GM23338 (cell line): ENCODE data around the gene OR4X1. TPM values are rescaled to one million over a fixed set of nuclear protein-coding genes. Genes with fewer than 3 reads are reported as not detected.

Experiments used
- ATAC-seq: fragments of 200-7000 bp; cut with Tn5 transposase; 3 replicates; pipeline ENCODE4 v1.9.1; 2020
- DNase-seq: peaks from one replicate; pipeline ENCODE4 v3.0.0-alpha.2; 2015; ENCODE audit warnings: low spot score
- H2AFZ ChIP-seq: fragments of 200-600 bp; sonication (generic); 2 replicates; pipeline ENCODE4 v1.8.0; 2016; ENCODE audit warnings: antibody characterized with exemption, mild to moderate bottlenecking, moderate library complexity
- H3F3A ChIP-seq: fragments of 200-600 bp; sonication (generic); replicated peaks from 2 replicates; pipeline ENCODE4 v1.8.0; 2017; ENCODE audit warnings: antibody characterized with exemption, mixed run types, low read depth
- H3K27ac ChIP-seq: fragments of 200-600 bp; sonication (generic); 2 replicates; pipeline ENCODE4 v1.6.1; 2016; ENCODE audit warnings: low read depth
- H3K27me3 ChIP-seq: fragments of 200-600 bp; sonication (generic); 2 replicates; pipeline ENCODE4 v1.8.0; 2016; ENCODE audit warnings: mild to moderate bottlenecking, mixed run types, moderate library complexity; ENCODE audit not compliant: insufficient read depth
- H3K36me3 ChIP-seq: fragments of 200-600 bp; sonication (generic); 2 replicates; pipeline ENCODE4 v1.8.0; 2016; ENCODE audit warnings: mild to moderate bottlenecking; ENCODE audit not compliant: insufficient read depth
- H3K4me1 ChIP-seq: fragments of 200-600 bp; sonication (generic); 2 replicates; pipeline ENCODE4 v1.8.0; 2016; ENCODE audit warnings: mild to moderate bottlenecking, moderate library complexity; ENCODE audit not compliant: insufficient read depth
- H3K4me2 ChIP-seq: fragments of 200-600 bp; sonication (generic); 2 replicates; pipeline ENCODE4 v1.7.1; 2017; ENCODE audit warnings: mixed run types
- H3K4me3 ChIP-seq: fragments of 200-600 bp; sonication (generic); 2 replicates; pipeline ENCODE4 v1.6.1; 2016; ENCODE audit warnings: mixed run types
- H3K79me2 ChIP-seq: fragments of 200-600 bp; sonication (generic); replicated peaks from 2 replicates; pipeline ENCODE4 v1.8.0; 2017; ENCODE audit warnings: mild to moderate bottlenecking; ENCODE audit not compliant: insufficient read depth
- H3K9me2 ChIP-seq: fragments of 200-600 bp; sonication (generic); 2 replicates; pipeline ENCODE4 v1.8.0; 2017; ENCODE audit not compliant: insufficient read depth
- H4K20me1 ChIP-seq: fragments of 200-600 bp; sonication (generic); replicated peaks from 2 replicates; pipeline ENCODE4 v1.8.0; 2017; ENCODE audit warnings: mild to moderate bottlenecking; ENCODE audit not compliant: insufficient read depth
- H3K27ac Mint-ChIP-seq: 2 replicates; pipeline ENCODE4 v1.8.0; 2020; ENCODE audit warnings: inconsistent platforms, mild to moderate bottlenecking, moderate library complexity, mixed read lengths
- H3K27me3 Mint-ChIP-seq: 3 replicates; pipeline ENCODE4 v1.8.0; 2022; ENCODE audit warnings: low read depth, mild to moderate bottlenecking, moderate library complexity, mixed read lengths, inconsistent platforms; ENCODE audit not compliant: insufficient read depth, poor library complexity
- H3K36me3 Mint-ChIP-seq: 3 replicates; pipeline ENCODE4 v1.8.0; 2021; ENCODE audit warnings: low read depth, mild to moderate bottlenecking, inconsistent platforms, moderate library complexity, mixed read lengths
- H3K4me1 Mint-ChIP-seq: 3 replicates; pipeline ENCODE4 v1.8.0; 2020; ENCODE audit warnings: mild to moderate bottlenecking, inconsistent platforms, mixed read lengths
- H3K4me3 Mint-ChIP-seq: 3 replicates; pipeline ENCODE4 v1.8.0; 2021; ENCODE audit warnings: moderate library complexity, mild to moderate bottlenecking, inconsistent platforms, mixed read lengths
- H3K9me3 Mint-ChIP-seq: 3 replicates; pipeline ENCODE4 v1.8.0; 2020; ENCODE audit warnings: moderate library complexity, mild to moderate bottlenecking, inconsistent platforms, mixed read lengths
- CREB1 ChIP-seq: fragments of 250-450 bp; sonication (Bioruptor Pico); IDR thresholded peaks from 2 replicates; pipeline ENCODE4 v1.5.0; 2020; ENCODE audit warnings: low read depth, mild to moderate bottlenecking, moderate library complexity
- REST ChIP-seq: IDR thresholded peaks from one replicate; pipeline ENCODE4 v1.6.1; 2018; ENCODE audit warnings: antibody characterized with exemption; ENCODE audit not compliant: unreplicated experiment
- STAT1 ChIP-seq: IDR thresholded peaks from one replicate; pipeline ENCODE4 v1.6.1; 2016; ENCODE audit warnings: antibody characterized with exemption; ENCODE audit not compliant: unreplicated experiment
- ZNF331 ChIP-seq: fragments of 250-450 bp; sonication (Bioruptor Pico); IDR thresholded peaks from 2 replicates; pipeline ENCODE4 v1.5.0; 2020; ENCODE audit warnings: low read depth, mild to moderate bottlenecking, moderate library complexity
- polyA plus RNA-seq: library from polyadenylated mRNA; unstranded; fragments of >200 nt; fragmentation: Nextera tagmentation; extraction: Ambion mirVana; gene quantifications from 2 replicates; pipeline ENCODE4 v1.2.1, GENCODE V29; 2016
- total RNA-seq: library from RNA; depleted of rRNA; stranded (reverse); fragments of >200 nt; shearing (Covaris generic); gene quantifications from 2 replicates; pipeline ENCODE4 v1.2.3, GENCODE V29; 2014
- TF ChIP-seq, protein P1 (sequence below): fragments of 250-450 bp; sonication (Bioruptor Pico); IDR thresholded peaks from 2 replicates; pipeline ENCODE4 v1.5.0; 2020; ENCODE audit warnings: mild to moderate bottlenecking, moderate library complexity

OR4X1 gene
- total and polyA plus RNA-seq, 2 experiments from 2014 or later: not detected

- TF ChIP-seq, protein P1, sequence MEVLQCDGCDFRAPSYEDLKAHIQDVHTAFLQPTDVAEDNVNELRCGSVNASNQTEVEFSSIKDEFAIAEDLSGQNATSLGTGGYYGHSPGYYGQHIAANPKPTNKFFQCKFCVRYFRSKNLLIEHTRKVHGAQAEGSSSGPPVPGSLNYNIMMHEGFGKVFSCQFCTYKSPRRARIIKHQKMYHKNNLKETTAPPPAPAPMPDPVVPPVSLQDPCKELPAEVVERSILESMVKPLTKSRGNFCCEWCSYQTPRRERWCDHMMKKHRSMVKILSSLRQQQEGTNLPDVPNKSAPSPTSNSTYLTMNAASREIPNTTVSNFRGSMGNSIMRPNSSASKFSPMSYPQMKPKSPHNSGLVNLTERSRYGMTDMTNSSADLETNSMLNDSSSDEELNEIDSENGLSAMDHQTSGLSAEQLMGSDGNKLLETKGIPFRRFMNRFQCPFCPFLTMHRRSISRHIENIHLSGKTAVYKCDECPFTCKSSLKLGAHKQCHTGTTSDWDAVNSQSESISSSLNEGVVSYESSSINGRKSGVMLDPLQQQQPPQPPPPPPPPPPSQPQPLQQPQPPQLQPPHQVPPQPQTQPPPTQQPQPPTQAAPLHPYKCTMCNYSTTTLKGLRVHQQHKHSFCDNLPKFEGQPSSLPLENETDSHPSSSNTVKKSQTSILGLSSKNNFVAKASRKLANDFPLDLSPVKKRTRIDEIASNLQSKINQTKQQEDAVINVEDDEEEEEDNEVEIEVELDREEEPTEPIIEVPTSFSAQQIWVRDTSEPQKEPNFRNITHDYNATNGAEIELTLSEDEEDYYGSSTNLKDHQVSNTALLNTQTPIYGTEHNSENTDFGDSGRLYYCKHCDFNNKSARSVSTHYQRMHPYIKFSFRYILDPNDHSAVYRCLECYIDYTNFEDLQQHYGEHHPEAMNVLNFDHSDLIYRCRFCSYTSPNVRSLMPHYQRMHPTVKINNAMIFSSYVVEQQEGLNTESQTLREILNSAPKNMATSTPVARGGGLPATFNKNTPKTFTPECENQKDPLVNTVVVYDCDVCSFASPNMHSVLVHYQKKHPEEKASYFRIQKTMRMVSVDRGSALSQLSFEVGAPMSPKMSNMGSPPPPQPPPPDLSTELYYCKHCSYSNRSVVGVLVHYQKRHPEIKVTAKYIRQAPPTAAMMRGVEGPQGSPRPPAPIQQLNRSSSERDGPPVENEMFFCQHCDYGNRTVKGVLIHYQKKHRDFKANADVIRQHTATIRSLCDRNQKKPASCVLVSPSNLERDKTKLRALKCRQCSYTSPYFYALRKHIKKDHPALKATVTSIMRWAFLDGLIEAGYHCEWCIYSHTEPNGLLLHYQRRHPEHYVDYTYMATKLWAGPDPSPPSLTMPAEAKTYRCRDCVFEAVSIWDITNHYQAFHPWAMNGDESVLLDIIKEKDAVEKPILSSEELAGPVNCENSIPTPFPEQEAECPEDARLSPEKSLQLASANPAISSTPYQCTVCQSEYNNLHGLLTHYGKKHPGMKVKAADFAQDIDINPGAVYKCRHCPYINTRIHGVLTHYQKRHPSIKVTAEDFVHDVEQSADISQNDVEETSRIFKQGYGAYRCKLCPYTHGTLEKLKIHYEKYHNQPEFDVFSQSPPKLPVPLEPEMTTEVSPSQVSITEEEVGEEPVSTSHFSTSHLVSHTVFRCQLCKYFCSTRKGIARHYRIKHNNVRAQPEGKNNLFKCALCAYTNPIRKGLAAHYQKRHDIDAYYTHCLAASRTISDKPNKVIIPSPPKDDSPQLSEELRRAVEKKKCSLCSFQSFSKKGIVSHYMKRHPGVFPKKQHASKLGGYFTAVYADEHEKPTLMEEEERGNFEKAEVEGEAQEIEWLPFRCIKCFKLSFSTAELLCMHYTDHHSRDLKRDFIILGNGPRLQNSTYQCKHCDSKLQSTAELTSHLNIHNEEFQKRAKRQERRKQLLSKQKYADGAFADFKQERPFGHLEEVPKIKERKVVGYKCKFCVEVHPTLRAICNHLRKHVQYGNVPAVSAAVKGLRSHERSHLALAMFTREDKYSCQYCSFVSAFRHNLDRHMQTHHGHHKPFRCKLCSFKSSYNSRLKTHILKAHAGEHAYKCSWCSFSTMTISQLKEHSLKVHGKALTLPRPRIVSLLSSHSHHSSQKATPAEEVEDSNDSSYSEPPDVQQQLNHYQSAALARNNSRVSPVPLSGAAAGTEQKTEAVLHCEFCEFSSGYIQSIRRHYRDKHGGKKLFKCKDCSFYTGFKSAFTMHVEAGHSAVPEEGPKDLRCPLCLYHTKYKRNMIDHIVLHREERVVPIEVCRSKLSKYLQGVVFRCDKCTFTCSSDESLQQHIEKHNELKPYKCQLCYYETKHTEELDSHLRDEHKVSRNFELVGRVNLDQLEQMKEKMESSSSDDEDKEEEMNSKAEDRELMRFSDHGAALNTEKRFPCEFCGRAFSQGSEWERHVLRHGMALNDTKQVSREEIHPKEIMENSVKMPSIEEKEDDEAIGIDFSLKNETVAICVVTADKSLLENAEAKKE (CRISPR knock-in tag): no peak
- TF ChIP-seq ZNF331 (CRISPR knock-in tag) (no peak), CREB1 (no peak)
Measured at GRCh38 chr11:48305923-48306322, 42.3 kb downstream of the OR4X1 start, which contains the start of gene OR4S1 (continued).

DNA sequence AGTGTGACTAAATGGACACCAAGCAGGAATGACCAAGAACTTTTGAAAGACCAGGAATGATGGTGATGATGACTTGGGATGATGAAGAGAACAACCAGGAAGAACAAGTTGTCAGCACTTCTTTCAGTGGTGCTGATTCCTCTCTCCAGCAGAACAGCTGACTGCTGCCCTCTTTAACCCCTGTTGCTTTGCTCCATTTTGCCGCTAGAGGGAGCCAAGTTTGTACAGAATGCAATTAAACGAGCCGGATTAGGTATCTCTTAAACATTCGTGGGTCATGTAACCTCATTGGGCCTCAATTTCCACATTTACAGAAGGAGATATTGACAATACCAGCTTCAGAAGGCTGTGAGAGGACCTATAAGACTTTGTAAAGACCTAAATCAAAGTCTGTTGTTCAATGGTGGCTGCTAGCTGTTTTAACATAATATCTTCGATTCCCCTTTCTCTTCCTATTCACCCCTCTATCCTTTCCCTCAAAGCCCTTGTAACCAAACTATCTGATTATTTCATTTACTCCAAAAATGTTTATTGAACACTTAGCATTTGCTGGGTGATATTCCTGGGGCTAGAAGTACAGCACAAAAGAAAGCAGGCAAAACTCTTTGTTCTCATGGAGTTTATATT is 44.2 kb downstream of the OR4X1 start:
- no peaks in the 10 kb centered on the region for H4K20me1 ChIP-seq
- H3K9me3 Mint-ChIP-seq: peaks cover 86% of the 10 kb centered on the region
- H3K27me3 ChIP-seq: no peaks in the 10 kb centered on the region
- H3K4me3 Mint-ChIP-seq: no peak overlapping the region
- no peaks in the 10 kb centered on the region for H3K9me2 ChIP-seq
- H3K4me1 Mint-ChIP-seq: no peaks in the 10 kb centered on the region
- ATAC-seq: no peak; the same call in 2 of the 3 replicates
- no peak overlapping the region for H3K4me2 ChIP-seq
- H3K4me3 ChIP-seq: no peak overlapping the region
- no peaks in the 10 kb centered on the region for H3F3A ChIP-seq
- H3K27ac Mint-ChIP-seq: no peak overlapping the region
- H3K79me2 ChIP-seq: no peaks in the 10 kb centered on the region
- peaks cover 14% of the 10 kb centered on the region for H3K36me3 Mint-ChIP-seq
- peaks cover 2% of the 10 kb centered on the region for H3K27me3 Mint-ChIP-seq
- DNase-seq: peak; percentile 73
- H3K4me1 ChIP-seq: no peaks in the 10 kb centered on the region
- H3K36me3 ChIP-seq: no peaks in the 10 kb centered on the region
- H2AFZ ChIP-seq: no peak overlapping the region
- no peak overlapping the region for H3K27ac ChIP-seq
- TF ChIP-seq, protein P1 (CRISPR knock-in tag): no peak
- TF ChIP-seq STAT1: no peak
- no peak for TF ChIP-seq REST
